GM19468 (cell line): ENCODE data around the gene ARHGAP40.

ENCODE experiments used
- ATAC-seq: cut with Tn5 transposase; IDR thresholded peaks from one replicate; pipeline ENCODE4 v1.9.1; 2021; ENCODE audit warnings: mild to moderate bottlenecking, moderate library complexity, moderate number of reproducible peaks; ENCODE audit not compliant: unreplicated experiment; ENCODE audit errors: extremely low read depth

The ARHGAP40 gene

DNA sequence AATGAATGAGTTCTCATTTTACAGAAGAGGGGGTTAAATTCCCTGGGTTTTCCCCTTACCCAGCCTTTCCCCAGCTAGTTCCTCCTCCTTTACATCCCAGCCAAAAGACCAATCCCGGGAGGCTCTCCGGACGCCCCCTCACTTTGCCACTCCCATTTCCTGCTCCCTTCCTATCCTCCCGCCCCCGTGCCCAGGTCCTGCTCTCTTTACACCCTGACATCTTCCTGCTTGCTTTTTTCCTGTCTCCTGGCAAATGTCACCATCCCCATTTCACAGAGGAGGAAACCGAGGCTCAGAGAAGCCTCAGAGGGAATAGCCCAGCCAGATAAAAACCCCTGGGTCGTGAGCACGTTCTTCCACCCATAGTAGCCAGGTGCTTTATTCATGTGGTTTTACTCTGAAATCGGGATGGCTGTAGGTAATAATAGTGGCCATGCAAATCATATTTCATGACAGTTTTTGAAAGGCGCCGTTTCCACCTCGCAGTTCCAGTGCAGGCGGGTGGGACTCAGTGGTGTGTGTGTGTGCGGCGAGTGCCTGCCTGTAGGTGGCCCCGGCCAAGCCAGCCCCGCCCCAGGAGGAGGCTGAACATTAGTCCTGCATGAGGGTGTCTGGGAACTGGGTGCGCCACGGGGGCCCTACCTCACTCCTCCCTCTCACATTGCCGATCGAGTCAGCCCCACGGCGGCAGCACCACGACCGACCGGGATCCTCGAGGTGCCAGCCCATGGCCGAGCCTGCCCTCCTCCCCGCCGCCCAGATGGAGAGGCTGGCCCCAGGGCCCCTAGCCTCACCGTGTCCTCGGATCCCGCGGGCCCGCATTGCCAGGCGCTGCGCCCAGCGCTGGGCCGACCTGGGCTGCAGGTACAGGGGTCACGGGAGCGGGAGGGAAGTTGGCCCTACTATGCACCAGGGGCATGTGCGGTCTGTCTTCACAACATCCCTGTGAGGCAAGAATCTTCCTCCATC is at the start of gene ARHGAP40:
Gene ARHGAP40, plus strand, starts transcription at position 594 of the 969 bp plus-strand sequence.
- no peak for ATAC-seq

- no peak for ATAC-seq
Measured at GRCh38 chr20:38554986-38555385, 46.6 kb upstream of the ARHGAP40 start.

GRCh38 chr20:38555395-38555794 is 46.2 kb upstream of the ARHGAP40 start:
- no peak for ATAC-seq

- no peak for ATAC-seq
Measured at GRCh38 chr20:38557174-38557573, 44.4 kb upstream of the ARHGAP40 start.

DNA sequence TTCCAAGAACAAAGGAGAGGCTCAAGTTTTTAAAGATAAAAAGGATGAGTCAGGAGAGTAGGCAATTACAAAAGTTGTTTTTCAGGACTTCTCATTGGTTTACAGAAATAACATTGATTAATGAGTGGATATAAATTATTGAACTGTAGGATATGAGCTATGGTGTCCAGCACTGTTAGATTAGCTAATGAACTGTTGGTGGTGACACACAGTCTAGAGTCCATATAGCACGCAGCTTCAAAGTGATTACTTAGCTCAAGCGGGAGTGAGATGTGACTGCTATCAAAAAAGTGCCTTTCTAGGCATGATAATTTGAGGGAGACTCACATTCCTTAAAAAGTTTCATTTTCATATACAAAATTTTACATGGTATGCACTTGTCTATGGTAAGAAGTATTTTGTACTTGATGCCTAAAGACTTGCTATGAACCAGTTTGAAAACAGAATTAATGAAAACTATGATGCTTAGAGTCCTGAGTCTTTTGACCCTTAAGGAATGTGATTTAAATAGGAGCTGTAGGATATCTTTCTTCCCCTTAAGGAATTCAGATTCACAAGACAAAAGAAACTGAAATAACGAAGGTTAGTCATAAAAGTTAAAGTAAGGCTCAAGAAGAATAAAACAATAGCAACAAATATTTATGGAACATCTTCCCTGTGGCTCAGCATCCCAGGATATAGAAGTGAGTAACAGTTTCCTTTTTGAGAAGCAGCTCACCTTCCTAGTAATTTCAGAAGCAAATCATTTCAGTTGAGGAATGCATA is 42.8 kb upstream of the ARHGAP40 start:
- no peak for ATAC-seq

DNA sequence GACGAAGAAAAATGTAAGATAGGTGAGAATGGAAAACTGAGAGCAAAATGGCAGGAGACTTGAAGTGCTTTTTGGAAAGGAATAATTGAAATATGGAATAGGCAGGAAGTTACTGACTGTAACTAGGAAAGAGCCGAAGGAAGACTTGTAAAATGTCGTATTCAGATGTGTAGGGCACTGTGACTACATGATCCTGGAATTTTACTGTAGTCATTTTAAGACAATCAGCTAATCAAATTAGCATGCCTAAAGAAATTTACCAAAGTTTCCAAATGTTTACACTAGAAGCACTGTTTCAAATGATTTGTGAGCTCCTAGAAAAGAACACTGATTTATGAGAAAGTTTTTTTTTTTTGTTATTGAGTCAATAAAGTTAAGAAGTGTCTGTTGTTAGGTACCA is 41.8 kb upstream of the ARHGAP40 start:
- ATAC-seq = no peak

GRCh38 chr20:38563802-38564431 is 37.7 kb upstream of the ARHGAP40 start:
- no peak for ATAC-seq

DNA sequence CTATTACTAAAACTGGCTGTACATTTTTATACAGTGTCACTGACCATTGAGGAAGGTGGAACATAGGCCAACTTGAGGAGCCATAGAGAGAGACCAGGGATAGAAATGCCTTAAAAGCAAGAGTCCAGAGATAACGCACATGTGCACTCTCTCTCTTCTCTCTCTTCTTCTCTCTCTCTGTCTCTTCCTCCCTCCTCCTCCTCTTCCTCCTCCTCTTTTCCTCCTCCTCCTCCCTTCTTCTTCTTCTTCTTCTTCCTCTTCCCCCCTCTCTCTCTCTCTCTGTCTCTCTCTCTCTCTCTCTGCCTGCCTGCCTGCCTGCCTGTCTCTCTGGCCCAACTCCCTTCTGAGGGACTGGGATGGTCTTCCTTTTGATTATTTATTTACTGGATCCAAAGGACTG is 36.9 kb upstream of the ARHGAP40 start:
- no peak for ATAC-seq

GRCh38 chr20:38566036-38566598 is 35.5 kb upstream of the ARHGAP40 start:
- ATAC-seq = no peak

DNA sequence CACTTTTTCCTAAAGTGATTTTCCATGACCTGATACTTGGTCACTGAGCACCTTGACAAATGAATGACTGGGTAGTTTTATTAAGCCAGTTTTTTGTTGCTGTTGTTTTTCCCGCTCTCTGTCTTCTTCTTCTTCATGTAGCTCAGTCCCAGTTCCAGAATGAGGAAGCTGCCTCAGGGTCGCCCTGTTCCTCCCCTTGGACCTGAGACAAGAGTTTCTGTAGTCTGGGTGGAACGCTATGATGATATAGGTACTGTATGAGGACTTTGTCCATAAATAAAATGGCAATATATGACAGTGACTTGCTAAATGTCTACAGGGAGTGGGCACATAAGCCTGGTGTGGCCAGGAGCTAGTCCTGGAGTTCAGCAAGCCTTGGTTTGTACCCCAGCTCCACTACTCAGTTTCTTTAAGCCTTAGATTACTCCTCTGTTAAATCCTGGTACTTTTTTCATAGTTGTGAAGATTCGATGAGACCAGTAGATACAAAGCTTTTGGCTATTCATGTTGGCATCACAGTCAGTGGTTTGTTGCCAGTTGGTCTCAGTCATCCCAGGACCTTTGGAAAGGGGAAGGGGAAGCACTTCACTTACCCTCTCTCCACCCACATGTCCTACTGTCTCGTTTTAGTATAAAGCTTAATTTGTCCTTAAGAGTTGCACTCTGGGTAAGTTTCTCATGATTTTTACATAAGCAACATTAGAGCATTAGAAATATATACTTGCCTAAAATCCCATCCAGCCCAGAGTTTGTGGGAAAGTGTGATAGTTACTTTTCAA is 31.7 kb upstream of the ARHGAP40 start:
- no peak for ATAC-seq

- no peak for ATAC-seq
Measured at GRCh38 chr20:38573413-38573812, 28.2 kb upstream of the ARHGAP40 start.

DNA sequence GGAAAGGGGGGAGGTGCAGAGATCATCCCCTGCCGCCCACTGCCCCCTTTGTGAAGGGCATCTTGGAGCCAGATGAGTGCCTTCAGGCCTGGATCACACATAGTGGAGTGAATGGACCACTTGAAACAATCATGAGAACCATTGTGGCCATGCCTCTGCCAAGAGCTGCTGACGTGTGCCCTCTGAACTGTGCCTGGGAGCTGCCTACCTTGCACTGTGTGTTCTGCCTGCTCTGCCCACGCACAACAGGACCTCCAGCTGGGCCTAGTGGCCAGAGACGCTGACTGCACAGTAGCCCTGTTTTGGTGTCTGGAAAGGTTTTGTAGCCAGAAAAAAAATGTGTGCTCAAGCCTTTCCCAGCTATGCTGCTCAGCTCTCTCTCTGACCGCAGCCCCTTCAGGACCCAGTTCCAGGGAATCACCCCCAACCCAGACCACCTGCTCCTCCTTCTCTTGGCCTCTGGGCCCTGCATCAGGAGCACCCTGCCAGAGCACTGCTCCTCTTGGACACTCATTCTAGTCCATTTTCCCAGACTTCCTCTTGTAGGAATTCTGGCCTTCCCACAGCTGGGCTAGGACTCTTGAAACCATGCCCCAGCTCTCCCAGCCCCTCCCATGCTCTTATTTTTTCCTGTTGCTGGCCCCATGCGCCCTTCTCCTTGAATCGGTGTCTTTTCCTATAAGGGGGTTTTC is 22.2 kb upstream of the ARHGAP40 start:
- ATAC-seq = no peak

- ATAC-seq = no peak
Measured at GRCh38 chr20:38579921-38580320, 21.7 kb upstream of the ARHGAP40 start.

DNA sequence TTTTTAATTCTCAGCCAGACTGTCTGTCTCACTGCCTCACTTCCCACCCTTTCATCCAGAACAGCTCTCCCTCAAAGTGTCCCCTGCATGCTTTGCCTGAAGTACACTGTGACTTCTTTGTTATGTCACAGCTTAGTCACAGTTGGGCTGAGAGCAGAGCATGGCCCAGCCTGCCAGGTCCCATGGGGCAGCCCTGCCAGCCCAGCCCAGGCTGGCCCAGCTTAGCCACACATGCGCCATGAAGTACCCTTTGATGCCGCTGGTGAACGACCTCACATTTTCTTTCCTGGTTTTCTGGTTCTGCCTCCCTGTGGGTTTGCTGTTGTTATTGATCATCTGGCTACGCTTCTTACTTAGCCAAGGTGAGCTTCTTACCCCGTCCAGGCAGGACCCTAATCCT is 20.6 kb upstream of the ARHGAP40 start, which contains the start of gene ADIG:
Gene ADIG, plus strand, starts transcription at position 185 of the 400 bp plus-strand sequence. Its CDS starts 54 bp downstream, at position 239.
- ATAC-seq = no peak

DNA sequence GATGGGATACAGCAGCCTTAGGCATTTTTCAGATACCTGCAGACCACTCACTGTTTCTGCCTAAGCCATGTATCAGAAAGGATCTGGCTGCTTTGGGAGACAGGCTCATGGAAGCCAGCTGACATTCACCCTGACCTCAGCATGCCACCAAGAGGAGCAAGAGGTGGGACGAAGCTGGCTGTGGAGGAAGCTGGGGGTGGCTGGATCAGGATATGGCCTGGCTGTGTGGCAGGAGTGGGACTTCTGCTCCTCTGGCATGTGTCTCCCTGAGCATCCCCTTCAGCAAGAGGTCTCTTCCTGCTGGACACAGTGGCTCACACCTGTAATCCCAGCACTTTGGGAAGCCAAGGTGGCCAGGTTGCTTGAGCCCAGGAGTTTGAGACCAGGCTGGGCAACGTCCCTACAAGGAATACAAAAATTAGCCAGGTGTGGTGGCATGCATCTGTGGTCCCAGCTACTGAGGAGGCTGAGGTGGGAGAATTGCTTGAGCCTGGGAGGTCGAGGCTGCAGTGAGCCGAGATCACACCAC is 19.7 kb upstream of the ARHGAP40 start:
- ATAC-seq = no peak

DNA sequence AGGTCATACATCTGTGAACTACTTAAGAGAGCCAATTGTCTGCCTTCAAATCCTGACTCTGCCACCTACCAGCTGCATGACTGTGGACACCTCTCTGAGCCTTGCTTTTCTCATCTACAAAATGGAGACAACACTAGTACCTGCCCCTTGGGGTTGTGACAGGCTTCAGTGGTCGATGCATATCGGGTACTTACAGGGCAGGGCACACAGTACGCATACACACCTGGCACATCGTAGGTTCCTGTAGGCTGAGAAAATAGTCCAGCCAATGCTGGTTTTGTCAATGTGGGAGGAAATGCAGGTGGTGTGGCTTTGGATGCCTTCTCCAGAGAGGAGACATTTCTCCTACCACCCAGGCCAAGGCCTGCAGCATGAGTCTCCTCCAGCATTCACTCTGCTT is 18.3 kb upstream of the ARHGAP40 start:
- no peak for ATAC-seq

- no peak for ATAC-seq
Measured at GRCh38 chr20:38584099-38584763, 17.4 kb upstream of the ARHGAP40 start.
